HG02610 (cell line): Measurements from ENCODE around the gene DIDO1.
"Not testable (repeated sequence)": the region's sequence is repeated elsewhere in the genome, so short reads cannot be mapped to it uniquely, and the experiment has no call there.

ENCODE experiments used
- ATAC-seq: cut with Tn5 transposase; IDR thresholded peaks from one replicate; pipeline ENCODE4 v1.9.1; 2021; ENCODE audit warnings: mild to moderate bottlenecking, moderate library complexity; ENCODE audit not compliant: unreplicated experiment

DIDO1 gene

DNA sequence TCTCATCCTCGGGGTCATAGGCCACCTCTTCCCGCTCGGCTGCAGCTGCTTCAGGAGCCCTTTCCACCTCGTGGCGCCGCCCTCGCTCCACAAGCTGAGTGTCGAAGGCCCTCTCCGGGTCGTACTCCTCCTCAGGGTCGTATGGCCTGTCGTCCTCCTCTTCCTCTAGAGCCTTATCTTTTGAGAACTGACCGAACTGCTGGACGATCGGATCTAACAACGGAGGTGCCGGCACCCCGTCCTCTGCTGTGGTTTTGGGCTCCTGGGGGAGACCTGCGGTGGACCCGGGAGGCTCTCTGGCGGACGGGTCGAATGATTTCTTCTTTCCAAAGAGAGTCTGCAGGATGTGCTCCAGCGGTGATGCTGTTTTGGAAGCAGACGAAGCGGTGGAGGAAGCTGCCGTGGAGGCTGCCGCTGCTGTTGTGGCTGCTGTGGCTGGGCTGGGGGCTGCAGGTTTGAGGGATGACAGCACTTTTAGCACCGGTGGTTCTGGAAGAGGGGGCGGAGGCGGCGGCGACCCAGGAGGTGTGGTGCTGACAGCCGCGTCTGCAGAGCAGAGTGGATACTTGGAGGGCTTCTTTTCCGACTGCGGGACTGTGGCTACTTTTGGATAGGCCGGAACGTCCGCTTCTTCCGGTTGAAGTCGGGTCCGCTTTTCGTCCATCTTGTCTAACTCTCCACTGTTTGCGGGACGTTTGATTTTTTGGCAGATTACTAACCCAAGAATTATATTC, 44.5 kb downstream of the DIDO1 start:
- ATAC-seq = no peak

- ATAC-seq = no peak
These were observed 45.2 kb downstream of the DIDO1 start for GRCh38 chr20:62880935-62881661.

- no peak for ATAC-seq
These were observed 46.0 kb downstream of the DIDO1 start for GRCh38 chr20:62880147-62880934.

DNA sequence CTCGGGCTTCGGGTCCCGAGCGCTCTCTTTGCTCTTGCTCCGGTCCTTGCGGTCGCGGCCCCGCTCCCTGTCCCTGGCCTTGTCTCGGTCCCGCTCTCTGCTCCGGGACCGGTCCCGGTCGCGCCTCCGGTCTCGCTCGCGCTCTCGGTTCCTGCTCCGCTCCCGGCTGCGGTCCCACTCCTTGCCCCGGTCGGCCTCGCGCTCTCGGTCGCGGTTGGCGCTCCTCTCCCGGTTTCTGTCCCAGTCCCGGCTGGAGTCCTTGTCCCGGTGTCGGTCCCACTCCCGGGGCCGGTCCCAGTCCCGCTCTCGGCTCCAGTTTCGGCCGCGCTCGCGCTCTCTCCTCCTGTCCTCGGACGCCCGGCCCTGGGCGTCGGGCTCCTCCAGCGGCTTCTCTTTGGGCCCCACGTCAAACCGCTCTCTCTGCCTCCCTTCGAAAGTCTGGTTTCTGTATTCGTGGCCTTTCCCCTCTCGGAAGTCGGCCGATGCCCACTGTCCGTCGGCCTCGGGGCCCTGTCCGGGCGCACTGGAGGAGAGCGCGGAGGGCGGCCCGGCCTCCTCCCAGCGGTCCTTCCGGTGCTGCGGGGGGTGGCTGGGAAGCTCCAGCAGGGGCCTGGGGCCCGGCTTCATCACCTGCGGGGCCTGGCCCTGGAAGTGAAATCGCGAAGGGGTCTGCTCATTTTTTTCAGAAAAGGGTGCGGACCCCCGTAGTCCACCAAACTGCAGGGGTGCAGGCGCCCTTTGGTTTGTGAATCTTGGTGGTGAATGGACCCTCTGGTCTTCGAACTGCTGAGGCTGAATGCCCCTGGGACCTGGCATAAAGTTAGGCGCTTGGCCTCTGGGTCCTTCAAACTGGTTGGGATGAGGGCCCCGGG, 46.8 kb downstream of the DIDO1 start:
- no peak for ATAC-seq

DNA sequence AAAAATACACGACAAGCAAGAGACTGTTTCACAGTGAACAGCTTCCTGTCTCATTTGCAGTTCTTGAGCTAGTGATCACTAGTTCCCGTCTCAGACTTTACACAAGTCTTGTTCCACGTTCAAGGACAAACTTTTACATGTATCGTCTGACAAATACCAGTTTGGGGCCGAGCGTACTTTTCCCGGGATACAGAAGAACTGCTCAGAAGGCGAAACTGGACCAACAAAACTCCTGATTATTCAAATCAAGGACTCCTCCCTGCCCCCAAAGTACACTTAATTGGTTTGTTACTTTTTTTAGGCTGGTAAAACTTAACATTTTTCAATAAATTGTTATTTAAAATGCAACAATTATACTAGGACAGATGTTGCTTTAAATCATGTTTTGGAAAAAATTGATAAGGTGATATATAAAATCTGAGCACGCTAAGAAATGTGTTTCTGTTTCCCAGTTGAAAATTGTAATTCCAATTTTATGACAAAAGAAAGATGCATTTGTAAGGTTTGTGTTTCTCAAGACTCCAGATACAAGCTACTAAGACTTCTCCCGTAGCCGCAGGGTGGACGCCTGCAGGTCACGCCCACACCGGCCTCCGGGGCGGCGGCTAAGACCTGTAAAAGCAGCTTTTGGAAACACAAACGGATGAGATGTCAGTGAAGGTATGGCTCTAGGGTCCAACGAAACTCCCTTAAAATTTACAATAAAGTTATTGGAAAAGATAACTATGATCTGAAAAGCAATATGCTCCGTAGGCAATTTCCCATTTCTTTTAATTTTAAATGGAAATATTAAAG, 47.9 kb downstream of the DIDO1 start:
- ATAC-seq = no peak

- ATAC-seq = no peak
These were observed 49.1 kb downstream of the DIDO1 start for GRCh38 chr20:62876902-62877816.

GRCh38 chr20:62876501-62876901, 49.8 kb downstream of the DIDO1 start:
- ATAC-seq = no peak

DNA sequence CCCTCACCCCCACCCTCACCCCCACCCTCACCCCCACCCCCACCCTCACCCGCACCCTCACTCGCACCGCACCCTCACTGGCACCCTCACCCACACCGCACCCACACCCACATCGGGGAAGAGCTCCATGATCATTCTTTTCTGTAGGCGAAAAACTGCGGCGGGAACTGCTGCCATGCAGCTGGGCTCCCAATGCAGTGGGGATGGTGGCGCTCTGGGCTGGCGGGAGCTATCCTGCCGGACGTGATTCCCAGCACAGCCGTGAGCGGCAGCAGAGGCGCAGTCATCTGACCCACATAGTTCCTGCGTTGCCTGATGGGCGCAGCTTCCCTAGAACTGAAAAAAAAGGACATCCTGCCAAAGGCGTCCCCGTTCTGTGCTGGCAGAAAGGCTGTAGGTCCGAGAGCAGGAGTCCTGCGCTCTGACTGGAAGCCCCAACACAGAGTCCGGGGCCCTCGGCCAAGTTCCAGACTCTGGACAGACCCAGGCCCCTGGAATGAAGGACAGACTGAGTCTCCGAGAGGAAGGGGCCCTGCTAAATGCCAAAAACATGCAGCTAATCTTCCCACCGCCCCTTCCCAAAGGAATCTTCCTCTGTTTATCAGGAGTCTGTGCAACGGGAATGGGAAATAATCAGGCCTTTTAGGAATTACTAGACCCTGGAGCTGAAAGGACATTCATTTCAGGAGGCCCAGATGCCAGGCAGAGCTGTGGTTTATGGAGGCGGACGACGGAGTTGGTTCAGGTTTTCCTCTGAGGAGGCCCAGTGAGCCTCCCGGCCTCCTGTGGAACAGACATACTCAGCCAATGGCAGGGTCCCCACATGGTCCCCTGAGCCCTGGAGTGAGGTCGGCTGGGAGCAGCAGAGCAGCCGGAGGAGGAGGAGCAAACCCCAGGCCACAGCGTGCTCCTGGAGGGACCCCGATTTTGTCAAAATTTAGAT, 50.6 kb downstream of the DIDO1 start:
- no peak for ATAC-seq

DNA sequence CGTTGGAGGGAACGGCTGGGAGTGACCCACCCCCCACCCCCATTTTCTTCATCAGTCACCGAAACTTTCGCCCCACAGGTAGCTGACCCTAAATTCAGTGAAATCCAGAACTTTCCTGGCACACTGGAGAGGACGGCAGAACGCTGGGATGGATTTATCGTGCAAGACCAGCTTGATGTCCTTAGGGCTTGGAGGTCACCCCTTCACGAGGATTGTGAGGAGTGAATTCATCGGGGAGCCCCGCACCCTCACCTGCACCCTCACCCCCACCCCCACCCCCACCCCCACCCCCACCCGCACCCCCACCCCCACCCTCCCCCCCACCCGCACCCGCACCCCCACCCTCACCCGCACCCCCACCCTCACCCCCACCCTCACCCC, 51.4 kb downstream of the DIDO1 start:
- no peak for ATAC-seq

- not testable (repeated sequence) for ATAC-seq
These were observed 52.6 kb downstream of the DIDO1 start for GRCh38 chr20:62873681-62874031.

DNA sequence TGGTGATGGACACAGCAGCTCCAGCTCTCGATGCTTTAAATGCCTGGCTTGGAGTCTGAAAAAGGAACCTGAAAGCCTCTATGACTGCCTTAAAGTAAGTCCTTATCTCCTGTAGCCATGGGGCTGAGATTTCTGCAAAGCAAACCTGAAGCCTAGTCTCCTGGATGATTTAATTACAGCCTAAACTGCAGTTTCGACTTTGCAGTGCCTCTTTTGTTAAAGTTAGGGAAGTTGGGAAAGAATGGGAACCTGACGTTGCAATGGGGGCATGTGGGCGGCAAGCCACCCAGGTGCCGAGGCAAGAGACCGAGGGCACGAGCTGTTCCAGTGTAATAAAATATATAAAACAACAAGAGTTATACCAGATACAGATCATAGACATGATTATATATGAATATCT, 53.0 kb downstream of the DIDO1 start:
- ATAC-seq = no peak

DNA sequence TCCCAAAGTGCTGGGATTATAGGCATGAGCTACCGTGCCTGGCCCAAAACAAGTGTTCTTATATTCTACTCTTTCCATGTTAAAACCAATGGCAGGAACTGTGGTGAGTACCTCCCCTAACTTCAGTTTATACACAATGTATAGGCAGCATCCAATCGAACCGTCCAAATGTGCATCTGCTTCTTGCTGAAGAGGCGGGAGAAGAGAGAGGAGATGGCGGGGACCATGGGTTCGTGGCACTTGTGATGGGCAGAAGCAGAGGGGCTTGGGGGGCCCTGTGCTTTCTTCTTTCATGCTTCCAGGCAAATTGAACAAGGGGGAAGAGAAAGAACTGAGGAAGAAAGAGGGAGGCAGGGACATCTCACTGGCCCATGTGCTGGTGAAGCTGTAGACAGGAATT, 53.4 kb downstream of the DIDO1 start:
- ATAC-seq = no peak

DNA sequence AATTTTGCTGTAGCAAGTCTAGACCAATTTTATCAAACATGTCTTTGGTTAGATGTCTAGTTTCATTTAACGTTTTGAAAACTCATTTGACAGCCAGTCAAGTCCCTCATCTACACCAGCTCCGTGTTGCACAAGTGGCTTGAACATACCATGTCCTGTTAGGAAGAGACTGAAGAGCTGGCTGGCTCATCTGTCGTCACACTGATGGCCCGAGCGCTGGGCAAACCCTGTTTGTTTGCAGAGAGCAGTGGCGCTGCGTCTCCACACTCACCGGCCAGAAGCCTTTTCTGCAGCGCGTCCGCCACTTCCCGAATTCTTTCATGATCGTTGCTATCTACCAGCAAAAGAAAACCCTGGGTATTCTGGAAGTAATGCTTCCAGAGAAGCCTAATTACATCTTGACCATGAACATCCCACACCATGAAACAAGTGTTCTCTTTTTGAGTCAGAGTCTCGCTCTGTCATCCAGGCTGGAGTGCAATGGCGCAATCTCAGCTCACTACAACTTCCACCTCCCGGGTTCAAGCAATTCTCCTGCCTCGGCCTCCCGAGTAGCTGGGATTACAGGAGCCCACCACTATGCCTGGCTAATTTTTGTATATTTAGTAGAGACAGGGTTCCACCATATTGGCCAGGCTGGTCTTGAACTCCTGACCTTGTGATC, 54.0 kb downstream of the DIDO1 start:
- ATAC-seq = no peak

DNA sequence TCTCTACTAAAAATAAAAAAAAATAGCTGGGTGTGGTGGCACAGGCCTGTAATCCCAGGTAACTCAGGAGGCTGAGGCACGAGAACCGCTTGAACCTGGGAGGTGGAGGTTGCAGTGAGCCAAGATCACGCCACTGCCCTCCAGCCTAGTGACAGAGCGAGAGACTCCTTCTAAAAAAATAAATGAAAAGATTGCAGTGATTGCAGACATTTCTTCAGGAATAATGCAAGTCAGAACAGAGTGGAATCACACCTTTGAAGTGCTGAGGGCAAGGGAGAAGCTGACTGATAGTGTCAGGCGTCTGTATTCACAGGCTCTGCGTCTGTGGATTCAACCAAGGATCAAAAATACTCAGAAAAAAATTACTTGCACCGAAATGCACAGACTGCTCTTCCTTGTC, 62.1 kb downstream of the DIDO1 start:
- ATAC-seq = no peak

DNA sequence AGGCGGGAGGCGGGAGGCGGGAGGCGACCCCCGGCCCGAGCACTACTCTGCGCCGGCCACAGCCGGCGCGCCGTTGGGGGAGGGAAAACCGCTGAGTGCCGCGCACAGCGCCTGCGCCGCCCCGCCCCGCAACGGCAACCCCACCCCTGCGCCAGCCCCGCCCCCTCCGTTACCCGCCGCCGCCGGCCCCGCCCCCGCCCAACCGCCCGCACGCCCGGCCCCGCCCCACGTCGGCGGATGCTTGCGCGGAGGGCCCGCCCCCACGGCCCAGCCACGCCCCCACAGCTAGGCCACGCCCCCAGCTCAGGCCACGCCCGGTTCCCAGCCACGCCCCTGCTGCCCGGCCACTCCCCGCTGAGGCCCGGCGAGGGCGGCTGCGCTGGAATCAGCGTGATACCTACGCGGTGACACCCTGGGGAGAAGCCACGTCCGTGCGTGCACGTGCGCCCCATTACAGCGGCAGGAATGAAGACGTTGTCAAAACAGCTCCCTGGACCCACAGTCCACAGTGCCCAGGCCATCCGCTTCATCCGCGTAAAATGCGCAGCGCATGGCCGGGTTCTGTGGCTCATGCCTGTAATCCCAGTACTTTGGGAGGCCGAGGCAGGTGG, 64.5 kb downstream of the DIDO1 start, which contains the start of gene TCFL5:
Gene TCFL5 (minus strand): TSS at position 97 of the 611 bp plus-strand sequence. CDS start 152 bp downstream, outside the sequence.
- peak; percentile 53 for ATAC-seq

- peak; percentile 23 for ATAC-seq
These were observed 65.2 kb downstream of the DIDO1 start for GRCh38 chr20:62860924-62861691.
